ENCODE results near the gene FGF5. TPM values are rescaled to one million over a fixed set of nuclear protein-coding genes. Genes with fewer than 3 reads are reported as not detected.

Gene FGF5
- total RNA-seq, 1 experiment from 2014 or later = not detected

DNA sequence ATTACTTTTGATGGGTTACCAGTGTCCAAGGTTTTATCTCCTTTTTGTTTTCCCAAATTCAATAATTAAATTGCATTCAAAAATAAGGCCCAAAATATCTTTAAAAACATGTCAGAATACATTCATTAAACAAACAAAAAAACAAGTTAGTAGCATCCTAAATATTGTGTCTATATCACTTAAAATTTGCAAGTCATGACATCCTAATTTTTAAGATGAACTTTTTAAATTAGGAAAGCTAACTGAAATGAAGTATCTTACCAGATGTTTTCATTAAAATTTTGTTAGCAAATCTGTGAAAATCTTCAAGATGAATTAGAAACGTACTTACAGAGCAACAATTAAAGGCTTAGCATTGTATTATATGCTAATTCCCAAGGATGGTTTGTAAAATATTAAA lies 68.1 kb downstream of the FGF5 start:
- Histone ChIP-seq H4K91ac (ENCODE audit: insufficient read length, low read depth, low read length) (no peak overlapping the region), H4K5ac (ENCODE audit: insufficient read length, low read depth, low read length) (no peak overlapping the region), H3K4me1 (ENCODE audit: insufficient read depth, low read length) (no peaks in the 10 kb centered on the region), H3K18ac (ENCODE audit: insufficient read length, low read depth, low read length) (no peak overlapping the region), H3K27ac (ENCODE audit: insufficient read length, low read depth, low read length) (no peak overlapping the region), H3K9me3 (ENCODE audit: control insufficient read depth, low read depth, low read length) (no peaks in the 10 kb centered on the region), H3K79me2 (ENCODE audit: insufficient read depth, low read length) (no peaks in the 10 kb centered on the region), H3K4ac (ENCODE audit: low read depth, low read length) (no peak overlapping the region), H3K14ac (ENCODE audit: insufficient read depth, low read length) (no peak overlapping the region), H2BK20ac (ENCODE audit: low read depth, low read length, poor library complexity, severe bottlenecking) (no peak overlapping the region), H3K23me2 (ENCODE audit: insufficient read length, low read depth, low read length, poor library complexity, severe bottlenecking) (peaks cover 4% of the 10 kb centered on the region), H2BK5ac (ENCODE audit: insufficient read length, low read length) (no peak overlapping the region), H4K8ac (replicated peaks; ENCODE audit: insufficient read length, low read depth, low read length) (no peak overlapping the region), H3K27me3 (ENCODE audit: insufficient read depth, low read length) (no peaks in the 10 kb centered on the region; the same call in 1 of the 2 replicates), H3T11ph (ENCODE audit: low read length) (no peak overlapping the region), H3K56ac (ENCODE audit: insufficient read length, low read depth, low read length) (no peak overlapping the region), H2BK15ac (ENCODE audit: low read depth, low read length) (no peak overlapping the region), H3K4me2 (ENCODE audit: insufficient read depth, insufficient read length, low read length) (no peak overlapping the region), H2AK5ac (ENCODE audit: insufficient read length, low read length) (no peak overlapping the region), H3K23ac (ENCODE audit: insufficient read length, low read depth, low read length) (no peak overlapping the region), H3K9ac (ENCODE audit: extremely low read depth, insufficient read length, low read length) (no peak overlapping the region), H2AFZ (ENCODE audit: low read length) (no peak overlapping the region), H2BK120ac (ENCODE audit: low read depth, low read length, poor library complexity, severe bottlenecking) (no peak overlapping the region), H3K79me1 (ENCODE audit: insufficient read depth, low read depth, low read length, poor library complexity, severe bottlenecking) (no peaks in the 10 kb centered on the region), H4K20me1 (ENCODE audit: control insufficient read depth, insufficient read depth, insufficient read length) (no peaks in the 10 kb centered on the region), H2BK12ac (ENCODE audit: insufficient read length, low read depth, low read length) (no peak overlapping the region)
- Mint-ChIP-seq H3K36me3 (ENCODE audit: insufficient read depth in 1 of 3, low read depth in 3 of 3) (no peaks in the 10 kb centered on the region), H3K9me3 (no peaks in the 10 kb centered on the region), H3K4me1 (peaks cover 8 to 9% of the 10 kb centered on the region in 2 experiments; a peak in 3 of 4 replicates), H3K27ac (no peak overlapping the region), H3K27me3 (ENCODE audit: low read depth) (peaks cover 25% of the 10 kb centered on the region), H3K4me3 (no peak overlapping the region)
- no peak for DNase-seq
- WGBS (ENCODE audit: extremely low coverage, insufficient read length, low lambda C conversion rate) = no CpG with 5 or more reads among the region's 1 CpG
- TF ChIP-seq, protein P1, sequence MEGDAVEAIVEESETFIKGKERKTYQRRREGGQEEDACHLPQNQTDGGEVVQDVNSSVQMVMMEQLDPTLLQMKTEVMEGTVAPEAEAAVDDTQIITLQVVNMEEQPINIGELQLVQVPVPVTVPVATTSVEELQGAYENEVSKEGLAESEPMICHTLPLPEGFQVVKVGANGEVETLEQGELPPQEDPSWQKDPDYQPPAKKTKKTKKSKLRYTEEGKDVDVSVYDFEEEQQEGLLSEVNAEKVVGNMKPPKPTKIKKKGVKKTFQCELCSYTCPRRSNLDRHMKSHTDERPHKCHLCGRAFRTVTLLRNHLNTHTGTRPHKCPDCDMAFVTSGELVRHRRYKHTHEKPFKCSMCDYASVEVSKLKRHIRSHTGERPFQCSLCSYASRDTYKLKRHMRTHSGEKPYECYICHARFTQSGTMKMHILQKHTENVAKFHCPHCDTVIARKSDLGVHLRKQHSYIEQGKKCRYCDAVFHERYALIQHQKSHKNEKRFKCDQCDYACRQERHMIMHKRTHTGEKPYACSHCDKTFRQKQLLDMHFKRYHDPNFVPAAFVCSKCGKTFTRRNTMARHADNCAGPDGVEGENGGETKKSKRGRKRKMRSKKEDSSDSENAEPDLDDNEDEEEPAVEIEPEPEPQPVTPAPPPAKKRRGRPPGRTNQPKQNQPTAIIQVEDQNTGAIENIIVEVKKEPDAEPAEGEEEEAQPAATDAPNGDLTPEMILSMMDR (conservative IDR thresholded peaks at IDR 0.05) = no peak
